ENCODE results near the gene OR7G3. TPM values are rescaled to one million over a fixed set of nuclear protein-coding genes. Genes with fewer than 3 reads are reported as not detected.
A peak's percentile ranks its signal among the peaks of the same experiment; 100 is the strongest.

The OR7G3 gene
- total and polyA plus RNA-seq, 2 experiments from 2014 or later: not detected

DNA sequence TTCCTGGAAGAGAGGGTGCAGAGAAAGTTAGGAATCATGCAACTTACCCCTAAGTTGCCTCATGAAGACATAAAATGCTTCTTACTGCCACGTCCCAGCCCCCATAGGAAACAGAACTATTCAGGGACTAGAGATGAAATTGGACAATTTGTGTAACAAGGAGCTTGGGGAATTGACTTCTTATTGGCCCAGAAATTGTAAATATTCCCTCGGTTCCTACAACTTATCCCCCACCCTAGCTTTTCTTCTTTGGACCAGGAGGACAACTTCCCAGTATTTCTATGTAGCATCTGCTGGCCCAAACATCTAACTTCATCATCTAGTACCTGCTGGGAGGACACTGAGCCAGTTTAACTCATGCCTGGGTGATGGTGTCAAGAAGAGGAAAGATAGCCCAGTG lies 40.0 kb downstream of the OR7G3 start, which contains the start of gene OR1M1:
Gene OR1M1 (plus strand): TSS at position 301 of the 400 bp plus-strand sequence. CDS start 6,184 bp downstream, outside the sequence.
- H3K27ac ChIP-seq: no peak within 1 kb of the TSS
- 52% methylated on average over 2 of the region's 2 CpGs for WGBS (ENCODE audit: low lambda C conversion rate, missing lambda C conversion rate)
- no peaks in the 10 kb centered on the region for H4K20me1 ChIP-seq (ENCODE audit: insufficient read depth, poor library complexity, severe bottlenecking)
- no peak within 1 kb of the TSS for H3K4me3 ChIP-seq
- H3K4me2 ChIP-seq: no peak within 1 kb of the TSS
- no peaks in the 10 kb centered on the region for H3K27me3 ChIP-seq
- no peaks in the 10 kb centered on the region for H3K79me2 ChIP-seq
- no peaks in the 10 kb centered on the region for H3K4me1 ChIP-seq (ENCODE audit: insufficient read depth)
- H3K9me3 ChIP-seq (ENCODE audit: low read depth): no peaks in the 10 kb centered on the region
- H3K36me3 ChIP-seq (replicated peaks; ENCODE audit: insufficient read depth, low read depth): no peaks in the 10 kb centered on the region
- H2AFZ ChIP-seq: no peak within 1 kb of the TSS
- TF ChIP-seq EZH2phosphoT487 (IDR thresholded peaks at IDR 0.05; ENCODE audit: low read depth, severe bottlenecking, unreplicated experiment) (no peak), EZH2 (IDR thresholded peaks at IDR 0.05; ENCODE audit: borderline replicate concordance) (no peak)
- no peak for DNase-seq (ENCODE audit: low spot score)
- no peaks in the 10 kb centered on the region for H3K9me2 ChIP-seq (replicated peaks; ENCODE audit: insufficient read depth)

DNA sequence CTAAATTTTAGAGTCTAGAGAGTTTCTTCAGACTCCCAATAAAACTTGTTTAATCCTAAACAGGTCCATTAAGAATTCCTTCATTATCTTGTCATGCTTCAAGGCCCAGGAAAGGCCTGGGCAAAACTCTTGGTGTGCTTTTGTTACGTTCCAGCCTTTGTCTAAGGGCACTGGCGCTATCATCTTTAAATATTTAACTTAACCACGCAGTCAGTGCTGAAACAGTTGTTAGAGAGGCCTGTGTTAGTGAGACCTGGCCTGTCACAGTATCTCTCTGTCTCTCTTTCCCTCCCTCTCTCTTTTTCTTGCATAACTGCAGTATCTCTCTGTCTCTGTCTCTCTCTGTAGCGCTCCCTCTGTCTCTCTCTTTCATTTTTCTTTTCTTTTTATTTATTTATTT lies 48.1 kb downstream of the OR7G3 start:
- H3K9me2 ChIP-seq (replicated peaks; ENCODE audit: insufficient read depth): no peaks in the 10 kb centered on the region
- no peaks in the 10 kb centered on the region for H3K36me3 ChIP-seq (replicated peaks; ENCODE audit: insufficient read depth, low read depth)
- TF ChIP-seq, protein P1, sequence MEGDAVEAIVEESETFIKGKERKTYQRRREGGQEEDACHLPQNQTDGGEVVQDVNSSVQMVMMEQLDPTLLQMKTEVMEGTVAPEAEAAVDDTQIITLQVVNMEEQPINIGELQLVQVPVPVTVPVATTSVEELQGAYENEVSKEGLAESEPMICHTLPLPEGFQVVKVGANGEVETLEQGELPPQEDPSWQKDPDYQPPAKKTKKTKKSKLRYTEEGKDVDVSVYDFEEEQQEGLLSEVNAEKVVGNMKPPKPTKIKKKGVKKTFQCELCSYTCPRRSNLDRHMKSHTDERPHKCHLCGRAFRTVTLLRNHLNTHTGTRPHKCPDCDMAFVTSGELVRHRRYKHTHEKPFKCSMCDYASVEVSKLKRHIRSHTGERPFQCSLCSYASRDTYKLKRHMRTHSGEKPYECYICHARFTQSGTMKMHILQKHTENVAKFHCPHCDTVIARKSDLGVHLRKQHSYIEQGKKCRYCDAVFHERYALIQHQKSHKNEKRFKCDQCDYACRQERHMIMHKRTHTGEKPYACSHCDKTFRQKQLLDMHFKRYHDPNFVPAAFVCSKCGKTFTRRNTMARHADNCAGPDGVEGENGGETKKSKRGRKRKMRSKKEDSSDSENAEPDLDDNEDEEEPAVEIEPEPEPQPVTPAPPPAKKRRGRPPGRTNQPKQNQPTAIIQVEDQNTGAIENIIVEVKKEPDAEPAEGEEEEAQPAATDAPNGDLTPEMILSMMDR (IDR thresholded peaks at IDR 0.05; ENCODE audit: poor library complexity): no peak
- TF ChIP-seq EZH2phosphoT487 (IDR thresholded peaks at IDR 0.05; ENCODE audit: low read depth, severe bottlenecking, unreplicated experiment) (no peak), EZH2 (IDR thresholded peaks at IDR 0.05; ENCODE audit: borderline replicate concordance) (no peak)
- H3K27me3 ChIP-seq: no peaks in the 10 kb centered on the region
- H3K4me3 ChIP-seq: no peak overlapping the region
- H3K27ac ChIP-seq: peak overlapping the region; percentile 7
- H4K20me1 ChIP-seq (ENCODE audit: insufficient read depth, poor library complexity, severe bottlenecking): no peaks in the 10 kb centered on the region
- no peak for DNase-seq (ENCODE audit: low spot score)
- H3K9me3 ChIP-seq (ENCODE audit: low read depth): no peaks in the 10 kb centered on the region
- no peak overlapping the region for H2AFZ ChIP-seq
- H3K4me1 ChIP-seq (ENCODE audit: insufficient read depth): peaks cover 4% of the 10 kb centered on the region
- no peak overlapping the region for H3K4me2 ChIP-seq
- H3K79me2 ChIP-seq: no peaks in the 10 kb centered on the region
- 50% methylated on average over 4 of the region's 4 CpGs for WGBS (ENCODE audit: low lambda C conversion rate, missing lambda C conversion rate)

DNA sequence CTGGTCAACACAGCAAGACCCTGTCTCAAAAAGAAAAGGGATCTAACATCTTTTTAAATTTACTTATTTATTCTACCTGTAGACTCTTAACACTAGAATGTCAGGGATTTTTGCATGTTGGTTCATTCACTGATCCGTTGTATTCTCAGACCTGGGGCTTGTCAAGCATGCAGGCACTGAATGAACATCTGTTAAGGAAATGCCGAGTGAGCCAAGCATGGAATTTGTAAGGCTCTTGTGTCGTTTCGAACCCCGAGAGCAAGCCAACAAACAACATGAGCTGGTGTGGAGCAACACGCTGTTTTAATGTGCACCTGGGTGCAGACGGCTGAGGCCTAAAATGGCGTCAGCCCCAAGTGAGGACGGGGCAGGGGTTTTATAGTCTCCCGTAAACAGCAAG lies 49.8 kb downstream of the OR7G3 start:
- no peak for DNase-seq (ENCODE audit: low spot score)
- no peak for TF ChIP-seq EZH2 (IDR thresholded peaks at IDR 0.05; ENCODE audit: borderline replicate concordance)
- no peak for TF ChIP-seq EZH2phosphoT487 (IDR thresholded peaks at IDR 0.05; ENCODE audit: low read depth, severe bottlenecking, unreplicated experiment)
- TF ChIP-seq, protein P1 (IDR thresholded peaks at IDR 0.05; ENCODE audit: poor library complexity): no peak
- 72% methylated on average over 10 of the region's 10 CpGs for WGBS (ENCODE audit: low lambda C conversion rate, missing lambda C conversion rate)
- no peak overlapping the region for H3K4me3 ChIP-seq
- no peak overlapping the region for H2AFZ ChIP-seq
- no peak overlapping the region for H3K27ac ChIP-seq
- no peaks in the 10 kb centered on the region for H3K9me3 ChIP-seq (ENCODE audit: low read depth)
- H3K4me2 ChIP-seq: no peak overlapping the region
- no peaks in the 10 kb centered on the region for H3K79me2 ChIP-seq
- H3K36me3 ChIP-seq (replicated peaks; ENCODE audit: insufficient read depth, low read depth): no peaks in the 10 kb centered on the region
- H3K27me3 ChIP-seq: no peaks in the 10 kb centered on the region
- no peaks in the 10 kb centered on the region for H4K20me1 ChIP-seq (ENCODE audit: insufficient read depth, poor library complexity, severe bottlenecking)
- no peaks in the 10 kb centered on the region for H3K9me2 ChIP-seq (replicated peaks; ENCODE audit: insufficient read depth)
- H3K4me1 ChIP-seq (ENCODE audit: insufficient read depth): peaks cover 4% of the 10 kb centered on the region

Small RNAs within 50 kb of the gene (small RNA-seq; reads per million reads assigned to genes)
- not detected for gene OR1M4P

Other genes with a start within 250 kb of the OR7G3 start
- gene MUC16, start 116.5 kb downstream of the OR7G3 start, total RNA-seq: 2.5 and 3.2 TPM in 2 replicates
- 1.3 and 5.6 TPM in 2 replicates for gene MUC16, start 116.5 kb downstream of the OR7G3 start, polyA plus RNA-seq
- gene OR1M1, start 39.9 kb downstream of the OR7G3 start, total RNA-seq: not detected in 2 replicates
- not detected in 2 replicates for gene OR1M1, start 39.9 kb downstream of the OR7G3 start, polyA plus RNA-seq
- not detected in 2 replicates for gene OR7G2, start 19.5 kb downstream of the OR7G3 start, total RNA-seq
- not detected in 2 replicates for gene OR7G2, start 19.5 kb downstream of the OR7G3 start, polyA plus RNA-seq
- gene OR7G1, start 11.2 kb downstream of the OR7G3 start, total RNA-seq: not detected in 2 replicates
- gene OR7G1, start 11.2 kb downstream of the OR7G3 start, polyA plus RNA-seq: not detected in 2 replicates
- gene ZNF317, start 13.4 kb upstream of the OR7G3 start, total RNA-seq: 14.6 and 26.6 TPM in 2 replicates
- 19.8 and 27.5 TPM in 2 replicates for gene ZNF317, start 13.4 kb upstream of the OR7G3 start, polyA plus RNA-seq
- gene OR7D2, start 52.0 kb upstream of the OR7G3 start, total RNA-seq: 0.57 and 0.80 TPM in 2 replicates
- gene OR7D2, start 52.0 kb upstream of the OR7G3 start, polyA plus RNA-seq: 0.17 and 0.34 TPM in 2 replicates
- gene OR7D4, start 92.6 kb upstream of the OR7G3 start, total RNA-seq: not detected in 2 replicates
- not detected in 2 replicates for gene OR7D4, start 92.6 kb upstream of the OR7G3 start, polyA plus RNA-seq
- gene OR7E24, start 124.0 kb upstream of the OR7G3 start, total RNA-seq: not detected in 2 replicates
- gene OR7E24, start 124.0 kb upstream of the OR7G3 start, polyA plus RNA-seq: not detected in 2 replicates
- gene ZNF699, start 182.9 kb upstream of the OR7G3 start, total RNA-seq: 8.0 and 9.8 TPM in 2 replicates
- 0.94 and 1.6 TPM in 2 replicates for gene ZNF699, start 182.9 kb upstream of the OR7G3 start, polyA plus RNA-seq
- gene ZNF559, start 197.2 kb upstream of the OR7G3 start, total RNA-seq: 18.1 and 22.7 TPM in 2 replicates
- 8.9 and 13.1 TPM in 2 replicates for gene ZNF559, start 197.2 kb upstream of the OR7G3 start, polyA plus RNA-seq
- gene ZNF177, start 236.1 kb upstream of the OR7G3 start, total RNA-seq: 5.2 and 5.5 TPM in 2 replicates
- gene ZNF177, start 236.1 kb upstream of the OR7G3 start, polyA plus RNA-seq: 4.2 and 7.6 TPM in 2 replicates